A673 (cell line): Measurements from ENCODE around the gene CD3D. TPM values are rescaled to one million over a fixed set of nuclear protein-coding genes. Genes with fewer than 3 reads are reported as not detected.

Source experiments
- BruUV-seq: library from RNA; stranded (reverse); fragments of 400-500 nt; replicated peaks from 2 replicates; lab custom pipeline; 2021; lab: Mats Ljungman, UMichigan
- CTCF ChIA-PET: fragments of 300-600 bp; sonication (Branson Sonifier 250); formaldehyde crosslinking; loops from one replicate; lab custom pipeline; 2022; ENCODE audit warnings: antibody characterized with exemption; lab: Charles Lee
- POLR2A ChIA-PET: fragments of 300-600 bp; sonication (Branson Sonifier 250); formaldehyde crosslinking; loops from one replicate; lab custom pipeline; 2022; ENCODE audit warnings: antibody characterized with exemption; ENCODE audit not compliant: low non-redundant PET; lab: Charles Lee
- DNase-seq: peaks from one replicate; pipeline ENCODE4 v3.0.0-alpha.2; 2015; ENCODE audit warnings: low spot score
- H3K27ac ChIP-seq: fragments of 200-600 bp; sonication (generic); 2 replicates; pipeline ENCODE4 v1.5.1; 2016; ENCODE audit warnings: mixed run types, low read depth, mild to moderate bottlenecking, mixed read lengths, antibody characterized with exemption, low read length; ENCODE audit not compliant: poor library complexity, severe bottlenecking
- H3K27me3 ChIP-seq: fragments of 200-600 bp; sonication (generic); replicated peaks from 2 replicates; pipeline ENCODE4 v1.6.1; 2017; ENCODE audit warnings: mixed run types, low read depth, mild to moderate bottlenecking, mixed read lengths, antibody characterized with exemption, low read length; ENCODE audit not compliant: insufficient read depth, poor library complexity
- H3K36me3 ChIP-seq: fragments of 200-600 bp; sonication (generic); 2 replicates; pipeline ENCODE4 v1.6.1; 2016; ENCODE audit warnings: mixed run types, mild to moderate bottlenecking, mixed read lengths, antibody characterized with exemption, low read length; ENCODE audit not compliant: insufficient read depth, poor library complexity, severe bottlenecking
- H3K4me1 ChIP-seq: fragments of 200-600 bp; sonication (generic); 2 replicates; pipeline ENCODE4 v1.6.1; 2017; ENCODE audit warnings: mixed run types, mild to moderate bottlenecking, mixed read lengths, antibody characterized with exemption, low read length; ENCODE audit not compliant: insufficient read depth, poor library complexity, severe bottlenecking
- H3K4me3 ChIP-seq: fragments of 200-600 bp; sonication (generic); 2 replicates; pipeline ENCODE4 v1.5.1; 2016; ENCODE audit warnings: low read depth, mixed run types, mild to moderate bottlenecking, mixed read lengths, low read length; ENCODE audit not compliant: poor library complexity, severe bottlenecking
- H3K9me3 ChIP-seq: fragments of 200-600 bp; sonication (generic); 2 replicates; pipeline ENCODE4 v1.6.1; 2016; ENCODE audit warnings: mixed run types, low read depth, mild to moderate bottlenecking, mixed read lengths, antibody characterized with exemption, low read length; ENCODE audit not compliant: poor library complexity, severe bottlenecking
- EZH2 ChIP-seq: fragments of 200-600 bp; sonication (generic); IDR thresholded peaks from 2 replicates; pipeline ENCODE4 v1.6.1; 2017; ENCODE audit warnings: borderline replicate concordance, low read depth, mild to moderate bottlenecking, mixed read lengths, antibody characterized with exemption, low read length; ENCODE audit not compliant: poor library complexity, severe bottlenecking
- intact Hi-C: fragments of 100-400 bp; cut with micrococcal nuclease; formaldehyde crosslinking; loops from one replicate; pipeline ENCODE4 v1.10.0; 2022; ENCODE audit not compliant: unreplicated experiment
- total RNA-seq: library from RNA; stranded (reverse); gene quantifications from 2 replicates; pipeline ENCODE4 v1.2.3, GENCODE V29; 2021
- TF ChIP-seq, protein P1 (sequence below): fragments of 300-800, 200-600 bp; sonication (generic); conservative IDR thresholded peaks from 2 replicates; pipeline ENCODE4 v1.5.1; 2017; ENCODE audit warnings: low read depth, mild to moderate bottlenecking, antibody characterized with exemption, low read length, moderate library complexity, mixed read lengths

Gene CD3D
- total RNA-seq, 1 experiment from 2014 or later: not detected

GRCh38 chr11:118359295-118359958, 16.9 kb upstream of the CD3D start, which contains the start of gene UBE4A:
Gene UBE4A, plus strand, starts transcription at chr11:118359600. Its CDS starts 5,481 bp downstream, at chr11:118365081.
- no peaks in the 10 kb centered on the region for H3K27me3 ChIP-seq
- H3K9me3 ChIP-seq: no peaks in the 10 kb centered on the region
- intact Hi-C loops: loop anchor here (2.0 kb wide), 1 partner anchor 161 kb away; no protein-coding TSS in a partner anchor
- TF ChIP-seq EZH2: no peak
- TF ChIP-seq, protein P1, sequence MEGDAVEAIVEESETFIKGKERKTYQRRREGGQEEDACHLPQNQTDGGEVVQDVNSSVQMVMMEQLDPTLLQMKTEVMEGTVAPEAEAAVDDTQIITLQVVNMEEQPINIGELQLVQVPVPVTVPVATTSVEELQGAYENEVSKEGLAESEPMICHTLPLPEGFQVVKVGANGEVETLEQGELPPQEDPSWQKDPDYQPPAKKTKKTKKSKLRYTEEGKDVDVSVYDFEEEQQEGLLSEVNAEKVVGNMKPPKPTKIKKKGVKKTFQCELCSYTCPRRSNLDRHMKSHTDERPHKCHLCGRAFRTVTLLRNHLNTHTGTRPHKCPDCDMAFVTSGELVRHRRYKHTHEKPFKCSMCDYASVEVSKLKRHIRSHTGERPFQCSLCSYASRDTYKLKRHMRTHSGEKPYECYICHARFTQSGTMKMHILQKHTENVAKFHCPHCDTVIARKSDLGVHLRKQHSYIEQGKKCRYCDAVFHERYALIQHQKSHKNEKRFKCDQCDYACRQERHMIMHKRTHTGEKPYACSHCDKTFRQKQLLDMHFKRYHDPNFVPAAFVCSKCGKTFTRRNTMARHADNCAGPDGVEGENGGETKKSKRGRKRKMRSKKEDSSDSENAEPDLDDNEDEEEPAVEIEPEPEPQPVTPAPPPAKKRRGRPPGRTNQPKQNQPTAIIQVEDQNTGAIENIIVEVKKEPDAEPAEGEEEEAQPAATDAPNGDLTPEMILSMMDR: no peak
- no TSS peak for BruUV-seq
- peaks cover 8% of the 10 kb centered on the region for H3K4me1 ChIP-seq
- H3K27ac ChIP-seq: peak within 1 kb of the TSS; percentile 74
- DNase-seq: peak; percentile 97
- POLR2A ChIA-PET: interaction anchor here (0.6 kb wide), 1 partner anchor 9 kb away, joined by 3 read pairs; no protein-coding TSS in a partner anchor
- H3K36me3 ChIP-seq: peaks cover 1% of the 10 kb centered on the region
- peak within 1 kb of the TSS; percentile 84 for H3K4me3 ChIP-seq
- CTCF ChIA-PET: no interaction called here

- no peaks in the 10 kb centered on the region for H3K36me3 ChIP-seq
- H3K4me1 ChIP-seq: peaks cover 8% of the 10 kb centered on the region
- H3K9me3 ChIP-seq: no peaks in the 10 kb centered on the region
- H3K27ac ChIP-seq: no peak overlapping the region
- BruUV-seq: no TSS peak
- TF ChIP-seq, protein P1: no peak
- no peak for TF ChIP-seq EZH2
- DNase-seq: no peak
- ChIA-PET CTCF (no interaction called here), POLR2A (no interaction called here)
- intact Hi-C loops: loop anchor here (2.0 kb wide), 1 partner anchor 159 kb away; no protein-coding TSS in a partner anchor
- H3K27me3 ChIP-seq: no peaks in the 10 kb centered on the region
- H3K4me3 ChIP-seq: no peak overlapping the region
These were observed 15.6 kb upstream of the CD3D start for GRCh38 chr11:118358071-118358470.

GRCh38 chr11:118353084-118353710, 10.7 kb upstream of the CD3D start:
- Histone ChIP-seq H3K4me3 (no peak overlapping the region), H3K27ac (no peak overlapping the region), H3K36me3 (no peaks in the 10 kb centered on the region), H3K9me3 (no peaks in the 10 kb centered on the region), H3K27me3 (peaks cover 33% of the 10 kb centered on the region), H3K4me1 (no peaks in the 10 kb centered on the region)
- CTCF ChIA-PET: no interaction called here
- TF ChIP-seq EZH2: no peak
- TF ChIP-seq, protein P1: peak; percentile 74
- no TSS peak for BruUV-seq
- intact Hi-C loops: loop anchor here (5.0 kb wide), 1 partner anchor 206 kb away; no protein-coding TSS in a partner anchor
- DNase-seq: peak; percentile 46
- POLR2A ChIA-PET: no interaction called here
